Glomerular visceral epithelial cell (primary cell): ENCODE measurements around the gene PTPN12.
"Not testable (repeated sequence)": the region's sequence is repeated elsewhere in the genome, so short reads cannot be mapped to it uniquely, and the experiment has no call there.

Experiments used
- DNase-seq: peaks from one replicate; pipeline ENCODE4 v3.0.0-alpha.2; 2016; ENCODE audit errors: extremely low spot score

PTPN12 gene

GRCh38 chr7:77537136-77537777 lies at the start of gene PTPN12:
PTPN12 (plus strand) TSS chr7:77537295; CDS start chr7:77537547, 252 bp downstream.
- DNase-seq = no peak

- no peak for DNase-seq
Observed at GRCh38 chr7:77488986-77489385, 48.1 kb upstream of the PTPN12 start.

- DNase-seq = no peak
Observed at GRCh38 chr7:77497079-77497478, 40.0 kb upstream of the PTPN12 start.

DNA sequence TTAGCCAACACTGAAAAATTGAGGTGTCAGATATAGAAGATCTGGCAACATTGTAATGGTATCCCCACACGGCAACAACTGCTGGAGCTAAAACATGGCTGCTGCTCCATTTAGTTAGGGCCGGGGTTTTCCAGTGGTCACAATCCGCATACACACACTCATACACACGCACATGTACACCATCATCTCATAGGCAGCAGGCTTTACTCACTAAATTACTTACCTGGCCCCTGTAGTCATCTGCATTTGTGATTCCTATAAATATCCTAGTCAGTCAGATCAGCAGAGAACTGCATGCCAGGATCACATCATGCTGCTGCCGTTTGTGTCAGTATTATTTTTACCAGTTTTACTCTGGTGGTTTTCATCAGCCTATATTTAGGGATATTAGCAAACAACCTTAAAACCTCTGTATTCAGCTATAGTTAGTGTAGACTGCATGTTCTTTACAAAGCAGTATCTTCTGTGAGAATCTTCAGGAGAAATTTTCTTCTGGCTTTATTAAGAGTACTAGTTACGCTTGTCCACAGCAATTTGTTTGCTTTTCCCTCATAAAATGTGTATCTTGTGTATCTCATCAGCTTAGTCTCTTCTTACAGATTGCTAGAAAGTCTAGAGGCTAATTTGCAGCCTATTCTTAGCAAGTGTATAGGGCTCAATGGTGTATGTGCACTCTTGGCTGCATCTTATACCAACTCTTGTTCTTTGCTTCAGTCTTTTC lies 38.3 kb upstream of the PTPN12 start:
- DNase-seq = no peak

DNA sequence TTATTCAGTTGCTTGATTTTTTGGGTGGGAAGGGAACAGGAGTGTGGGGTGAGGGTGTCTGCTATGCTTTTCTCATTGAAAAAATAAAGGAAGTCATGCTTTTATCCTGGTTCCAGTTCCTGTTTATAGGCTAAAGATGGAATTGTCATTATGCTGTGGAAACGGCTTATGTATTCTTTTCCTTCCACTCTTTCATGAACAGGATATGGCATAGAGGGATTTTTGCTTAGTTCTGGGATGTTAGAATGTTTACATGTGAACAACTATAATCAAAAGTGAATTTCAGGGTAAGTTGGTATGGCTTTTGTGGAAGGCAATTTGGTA lies 35.9 kb upstream of the PTPN12 start:
- DNase-seq = no peak

DNA sequence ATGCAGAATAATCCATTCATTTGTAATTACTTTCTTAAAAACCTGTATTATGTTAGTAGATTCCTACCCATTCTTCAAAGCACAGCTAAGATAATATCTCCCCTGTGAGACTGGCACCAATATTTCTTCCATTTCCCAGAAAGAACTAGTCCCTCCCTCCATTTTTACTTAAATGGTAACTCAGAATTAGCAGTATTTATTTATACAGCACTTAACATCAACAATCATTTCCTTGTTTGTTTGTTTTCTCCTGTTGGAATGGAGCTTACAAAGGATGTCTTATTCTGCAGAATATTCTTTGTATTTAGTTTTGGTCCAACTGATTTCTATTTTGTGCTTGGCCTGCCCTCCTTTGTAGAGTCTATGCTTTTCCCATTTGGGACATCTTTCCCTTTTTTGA lies 32.1 kb upstream of the PTPN12 start:
- DNase-seq = no peak

DNA sequence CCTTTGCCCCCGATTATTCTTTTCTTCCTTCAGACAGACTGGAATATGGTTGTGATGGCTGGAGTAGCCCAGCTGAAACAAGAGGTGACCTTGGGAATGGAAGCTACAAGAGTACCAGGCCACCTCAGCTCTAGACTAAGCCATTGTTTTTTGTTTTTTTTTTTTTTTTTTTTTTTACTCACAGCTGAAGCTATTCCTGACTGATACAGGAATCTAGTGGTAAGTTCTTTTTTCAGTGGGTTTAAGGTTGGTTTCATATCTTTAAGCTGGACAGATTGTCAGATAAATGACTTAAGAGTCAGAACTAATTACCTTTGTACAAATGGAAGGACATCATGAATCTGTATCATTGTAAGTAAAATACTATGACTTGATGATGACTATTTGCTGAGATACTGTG lies 30.2 kb upstream of the PTPN12 start:
- no peak for DNase-seq

DNA sequence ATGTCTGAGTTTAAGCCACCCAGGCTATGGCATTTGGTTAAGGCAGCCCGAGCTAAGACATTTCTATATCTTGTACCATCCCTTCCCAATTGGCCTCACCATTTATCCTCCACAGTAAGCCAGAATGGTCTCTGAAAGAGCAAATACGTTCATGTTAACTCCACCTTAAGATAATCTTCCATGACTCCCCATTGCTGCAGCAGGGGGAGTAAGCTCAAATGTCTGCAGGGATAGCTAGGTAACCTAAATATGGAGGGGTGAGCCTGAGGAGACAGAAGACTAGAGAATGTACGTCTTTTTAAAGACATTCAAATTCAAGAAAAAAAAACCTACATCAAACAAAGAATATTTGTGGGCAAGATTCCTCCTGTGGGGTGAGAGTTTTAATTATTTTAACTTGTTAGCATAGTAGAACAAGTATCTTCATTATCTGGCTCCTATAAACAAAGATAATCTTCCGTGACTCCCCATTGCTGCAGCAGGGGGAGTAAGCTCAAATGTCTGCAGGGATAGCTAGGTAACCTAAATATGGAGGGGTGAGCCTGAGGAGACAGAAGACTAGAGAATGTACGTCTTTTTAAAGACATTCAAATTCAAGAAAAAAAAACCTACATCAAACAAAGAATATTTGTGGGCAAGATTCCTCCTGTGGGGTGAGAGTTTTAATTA lies 24.0 kb upstream of the PTPN12 start:
- DNase-seq = not testable (repeated sequence)

DNA sequence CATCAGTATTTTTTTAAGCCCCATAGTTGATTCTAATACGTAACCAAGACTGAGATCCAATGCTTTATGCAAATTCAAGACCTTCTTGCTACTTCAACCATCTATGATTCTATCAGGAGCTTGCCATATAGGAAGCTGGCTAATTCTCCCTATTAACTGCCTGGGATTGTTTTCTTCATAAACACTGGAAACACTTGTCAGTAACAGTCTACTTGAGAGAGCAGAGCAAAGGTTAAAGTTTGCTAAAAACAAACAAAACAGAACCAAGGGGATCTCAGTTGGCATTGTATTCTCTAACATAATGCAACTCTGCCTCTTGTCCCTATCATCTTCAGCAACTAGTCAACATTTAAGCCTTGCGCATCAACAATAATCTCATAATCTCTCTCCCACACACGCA lies 21.0 kb upstream of the PTPN12 start:
- no peak for DNase-seq

DNA sequence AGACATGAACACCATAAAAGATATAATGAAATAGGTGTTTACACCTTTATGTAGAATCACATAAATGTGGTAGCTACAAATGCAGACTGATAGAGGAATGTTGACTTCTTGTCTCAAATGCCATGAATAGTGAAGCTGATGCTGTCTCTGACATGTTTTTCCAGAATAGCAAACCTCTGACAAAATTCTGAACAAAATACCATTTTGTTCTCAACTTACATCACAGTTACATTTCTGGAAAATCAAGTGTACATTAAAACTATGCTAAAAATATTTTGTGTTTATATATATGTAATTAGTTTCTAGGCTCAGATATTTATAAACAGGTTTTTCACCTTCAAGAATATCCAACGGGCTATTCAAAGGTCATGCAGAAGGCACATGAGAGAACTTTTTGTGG lies 16.8 kb upstream of the PTPN12 start:
- DNase-seq = no peak

DNA sequence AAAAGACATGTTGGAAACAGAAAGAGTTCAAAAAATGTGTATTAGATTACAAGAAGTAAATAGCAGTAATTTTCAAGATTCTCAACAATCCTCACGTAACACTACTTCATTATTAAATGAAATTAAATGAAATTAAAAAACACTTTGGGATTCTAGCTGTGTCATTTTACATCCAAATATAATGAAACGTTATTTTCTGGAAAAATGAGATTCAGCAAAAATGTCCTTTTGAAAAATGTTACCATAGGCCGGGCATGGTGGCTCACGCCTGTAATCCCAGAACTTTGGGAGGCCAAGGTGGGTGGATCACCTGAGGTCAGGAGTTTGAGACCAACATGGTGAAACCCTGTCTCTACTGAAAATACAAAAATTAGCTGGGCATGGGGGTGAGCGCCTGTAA lies 15.6 kb upstream of the PTPN12 start:
- not testable (repeated sequence) for DNase-seq

DNA sequence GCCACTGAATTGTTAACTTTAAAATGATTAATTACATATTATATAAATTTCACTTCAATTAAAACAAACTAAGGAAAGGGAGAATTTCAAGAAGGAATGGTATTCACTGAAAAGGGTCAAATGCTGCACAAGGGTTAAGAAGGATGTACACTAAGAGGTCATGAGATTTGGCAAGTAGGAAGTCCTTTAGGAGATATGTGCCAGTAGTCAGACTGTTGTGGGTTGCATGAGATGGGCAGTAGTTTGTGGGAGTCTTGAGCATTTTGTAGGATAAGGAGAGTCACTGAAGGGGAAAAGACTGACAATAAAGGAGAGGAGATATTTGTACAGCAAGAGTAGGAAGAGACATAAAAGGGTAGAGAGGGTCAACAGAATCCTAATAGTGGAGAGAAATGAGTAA lies 12.4 kb upstream of the PTPN12 start:
- no peak for DNase-seq

GRCh38 chr7:77525231-77525630 lies 11.9 kb upstream of the PTPN12 start:
- DNase-seq = no peak

DNA sequence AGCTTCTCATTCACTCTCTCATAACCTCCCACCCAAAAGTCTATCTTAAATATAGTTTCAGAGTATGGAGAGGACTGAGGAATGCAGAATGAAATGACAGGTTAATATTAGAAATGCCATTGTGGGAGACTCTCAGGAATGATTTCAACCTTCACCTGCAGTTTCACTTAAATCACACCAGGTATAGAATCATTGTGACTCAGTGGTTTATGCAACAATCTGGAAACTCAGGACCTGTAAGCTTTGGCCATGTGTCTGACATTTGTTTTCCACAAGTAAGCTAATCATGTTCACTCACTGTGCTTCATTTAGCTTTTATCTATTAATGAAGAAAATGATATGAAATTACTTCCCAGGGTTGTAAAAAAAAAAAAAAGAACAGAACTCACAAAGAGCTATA lies 8.7 kb upstream of the PTPN12 start:
- DNase-seq = no peak

GRCh38 chr7:77529279-77529678 lies 7.8 kb upstream of the PTPN12 start:
- DNase-seq = no peak

- DNase-seq = no peak
Observed at GRCh38 chr7:77531038-77531437, 6.1 kb upstream of the PTPN12 start.

- no peak for DNase-seq
Observed at GRCh38 chr7:77532247-77532646, 4.8 kb upstream of the PTPN12 start.

GRCh38 chr7:77532732-77533131 lies 4.4 kb upstream of the PTPN12 start:
- not testable (repeated sequence) for DNase-seq

- DNase-seq = not testable (repeated sequence)
Observed at GRCh38 chr7:77534046-77534445, 3.0 kb upstream of the PTPN12 start.

DNA sequence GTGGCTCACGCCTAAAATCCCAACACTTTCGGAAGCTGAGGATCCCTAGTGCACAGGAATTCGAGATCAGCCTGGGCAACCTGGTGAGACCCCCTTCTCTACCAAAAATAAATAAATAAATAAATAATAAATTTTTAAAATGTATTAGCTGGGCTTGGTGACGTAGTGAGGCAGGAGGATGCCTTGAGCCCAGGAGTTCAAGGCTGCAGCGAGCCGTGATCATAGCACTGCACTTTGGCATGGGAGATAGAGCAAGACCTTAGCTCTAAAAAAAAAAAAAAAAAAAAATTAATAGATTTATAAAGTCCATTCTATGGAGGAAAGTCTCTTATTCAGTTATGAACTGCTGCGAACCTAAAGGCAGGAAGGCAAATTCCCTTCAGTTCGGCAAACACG lies 1.1 kb upstream of the PTPN12 start:
- DNase-seq = no peak

DNA sequence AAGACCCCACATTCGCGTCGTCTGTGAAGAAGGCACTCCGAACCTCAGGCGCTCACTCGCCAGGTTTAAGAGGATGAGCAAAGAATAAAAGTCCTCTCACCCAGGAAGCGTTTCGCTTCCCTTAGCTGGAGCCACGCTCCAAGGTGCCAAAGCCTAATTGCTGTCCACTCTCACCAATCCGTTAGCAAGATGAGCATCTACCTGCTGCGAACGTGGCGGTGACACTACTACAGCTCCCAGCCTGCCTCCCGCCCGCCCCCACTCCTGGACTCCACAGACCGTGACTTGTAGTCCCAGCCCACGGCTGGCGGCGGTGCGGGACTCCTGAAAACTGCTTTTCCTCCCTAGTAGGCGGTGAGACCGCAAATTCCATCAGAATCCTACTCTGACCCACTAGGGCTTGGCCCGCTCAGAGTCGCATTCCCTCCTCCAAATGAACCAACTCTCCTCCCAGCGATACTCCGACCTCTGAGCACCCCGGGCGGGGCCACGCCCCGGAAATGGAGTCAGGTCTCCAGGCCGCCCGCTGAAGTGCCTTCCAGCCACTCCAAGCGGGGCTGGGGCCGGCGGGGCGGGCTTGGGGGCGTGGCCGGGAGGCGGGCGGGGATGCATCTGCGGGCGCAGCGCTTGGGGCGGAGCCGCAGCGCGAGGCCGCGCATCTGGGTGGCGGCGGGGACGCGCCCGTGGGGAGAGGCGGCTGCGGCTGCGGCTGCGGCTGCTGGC lies 521 bp upstream of the PTPN12 start:
- DNase-seq = peak; percentile 98

GRCh38 chr7:77537778-77538280 lies 734 bp downstream of the PTPN12 start:
- peak; percentile 46 for DNase-seq
